Stimulated activated CD4-positive, alpha-beta T cell treated with anti-CD3 and anti-CD28 coated beads, Interleukin-2, amount 100 ng/mL, for 48 hours (primary cell): Measurements from ENCODE around the gene RTN3.
"Not testable (repeated sequence)": the region's sequence is repeated elsewhere in the genome, so short reads cannot be mapped to it uniquely, and the experiment has no call there.

ENCODE experiments used
- DNase-seq, 2 donors: peaks; one replicate each; pipeline ENCODE4 v3.0.0-alpha.2; 2020

The RTN3 gene

GRCh38 chr11:63769714-63770455 lies 88.6 kb downstream of the RTN3 start:
- no peak for DNase-seq

DNA sequence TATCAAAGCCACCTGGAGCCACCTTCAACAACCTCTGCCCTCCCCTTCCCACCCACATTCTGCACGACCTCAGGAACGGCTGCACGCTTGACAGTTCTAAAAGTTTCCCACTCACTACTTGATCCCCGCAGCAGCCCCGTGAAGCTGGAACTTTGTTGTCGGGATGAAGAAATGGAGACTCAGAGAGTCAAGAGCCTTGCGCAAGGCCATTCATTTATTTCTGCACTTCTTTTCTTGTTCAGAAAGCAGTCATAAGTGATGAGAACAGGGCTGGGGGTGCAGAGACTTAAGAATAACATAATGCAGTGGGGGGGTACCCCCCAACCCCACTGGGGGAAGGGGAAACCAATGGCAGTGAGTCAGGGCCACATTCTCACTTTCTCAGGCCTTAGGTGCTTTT lies 89.5 kb downstream of the RTN3 start:
- no peak for DNase-seq

GRCh38 chr11:63771741-63772318 lies 90.5 kb downstream of the RTN3 start:
- not testable (repeated sequence) for DNase-seq

DNA sequence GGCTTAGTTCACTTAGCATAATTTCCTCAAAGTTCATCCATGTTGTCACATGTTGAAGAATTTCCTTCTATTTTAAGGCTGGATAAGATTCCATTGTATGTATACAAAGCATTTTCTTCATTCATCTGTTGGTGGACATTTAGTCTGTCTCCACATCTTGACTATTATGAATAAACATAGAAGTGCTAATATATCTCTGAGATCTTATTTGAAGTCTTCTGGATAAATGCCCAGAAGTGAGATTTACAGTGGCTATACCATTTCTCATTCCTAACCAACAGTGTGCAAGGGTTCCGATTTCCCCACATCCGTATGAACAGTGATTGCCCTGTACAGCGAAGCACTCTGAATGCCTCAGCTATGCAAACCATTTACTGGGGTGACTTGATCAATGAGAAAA lies 93.9 kb downstream of the RTN3 start:
- no peak for DNase-seq

DNA sequence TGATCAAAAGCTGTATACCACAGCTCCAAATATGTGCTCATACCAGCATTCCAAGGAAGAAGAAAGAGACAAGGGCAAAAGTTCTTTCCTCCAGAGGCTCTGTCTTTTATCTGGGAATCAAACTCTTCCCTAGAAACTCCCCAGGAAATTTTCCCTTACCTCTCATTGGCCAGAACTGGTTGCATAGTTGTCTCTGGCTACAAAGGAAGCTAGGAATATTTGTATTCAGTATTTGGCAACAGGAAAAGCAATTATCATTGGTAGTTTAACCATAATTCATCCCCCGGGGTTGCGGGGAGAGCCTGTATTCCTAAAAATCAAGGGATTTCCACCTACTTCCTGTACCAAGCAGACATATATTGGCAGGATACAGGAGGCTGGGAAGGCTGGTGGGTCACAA lies 97.7 kb downstream of the RTN3 start:
- no peak for DNase-seq

DNA sequence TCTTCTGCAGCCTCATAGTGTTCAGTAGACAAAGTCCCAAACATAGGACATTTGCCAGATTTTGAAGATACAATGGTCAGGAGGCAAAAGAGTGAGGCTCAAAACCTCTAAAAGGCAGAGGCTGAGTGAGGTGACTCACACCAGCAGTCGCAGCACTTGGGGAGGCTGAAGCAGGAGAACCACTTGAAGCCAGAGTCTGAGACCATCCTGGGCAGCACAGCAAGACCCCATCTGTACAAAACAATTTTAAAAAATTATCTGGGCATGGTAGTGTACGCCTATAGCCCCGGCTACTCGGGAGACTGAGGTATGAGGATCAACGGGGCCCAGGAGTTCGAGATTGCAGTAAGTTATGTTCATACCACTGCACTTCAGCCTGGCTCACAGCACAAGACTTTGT lies 101.4 kb downstream of the RTN3 start:
- no peak for DNase-seq

GRCh38 chr11:63783925-63784592 lies 102.8 kb downstream of the RTN3 start:
- no peak for DNase-seq

- DNase-seq = no peak
Measured at GRCh38 chr11:63785823-63786222, 104.5 kb downstream of the RTN3 start.

GRCh38 chr11:63791495-63792167 lies 110.3 kb downstream of the RTN3 start:
- DNase-seq = no peak

DNA sequence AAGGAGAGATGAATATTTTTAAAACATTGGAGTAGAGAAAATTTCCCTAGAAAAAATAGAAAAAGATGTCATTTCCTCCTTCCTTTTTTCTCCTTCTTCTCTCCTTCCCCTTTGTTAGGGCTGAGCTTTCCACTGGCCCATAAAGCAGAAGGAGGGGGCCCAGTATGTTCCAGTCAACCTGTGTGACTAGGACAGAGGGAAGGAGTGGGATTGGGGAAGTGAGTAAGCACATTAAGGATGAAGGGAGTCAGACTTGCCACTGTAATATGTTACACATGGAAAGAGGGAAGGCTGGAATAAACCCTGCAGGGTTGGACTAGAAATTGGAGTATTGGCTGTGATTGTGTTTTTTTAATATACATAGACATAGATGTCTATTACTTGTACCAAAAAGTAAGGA lies 111.9 kb downstream of the RTN3 start:
- DNase-seq = no peak

GRCh38 chr11:63795066-63795465 lies 113.8 kb downstream of the RTN3 start:
- DNase-seq = no peak

- no peak for DNase-seq
Measured at GRCh38 chr11:63800921-63801320, 119.6 kb downstream of the RTN3 start.

- no peak for DNase-seq
Measured at GRCh38 chr11:63802637-63803414, 121.5 kb downstream of the RTN3 start.

DNA sequence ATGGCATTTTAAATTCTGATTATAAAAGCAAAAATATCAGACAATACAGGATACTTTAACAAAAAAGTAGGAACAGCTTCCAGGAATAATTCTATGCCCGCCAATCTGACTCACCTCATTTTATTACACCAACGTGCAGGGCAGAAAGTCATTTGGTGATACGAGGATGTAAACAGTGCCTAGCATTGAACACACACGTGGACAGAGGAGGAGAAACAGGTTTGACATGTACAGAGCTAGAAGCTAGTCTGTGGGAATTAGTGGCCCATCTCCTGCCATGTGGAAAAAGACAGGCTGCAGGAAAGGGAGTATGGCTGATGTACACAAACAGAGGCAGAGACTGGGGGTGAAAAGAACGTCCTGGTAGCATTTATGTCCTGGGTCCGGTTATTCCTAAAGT lies 123.0 kb downstream of the RTN3 start:
- DNase-seq = no peak

- no peak for DNase-seq
Measured at GRCh38 chr11:63805844-63806415, 124.6 kb downstream of the RTN3 start.
